Parathyroid adenoma (tissue), 2 donors: ENCODE results near the gene BCAT1.

Source experiments
- H2AFZ ChIP-seq: fragments of 300-600 bp; sonication (generic); one replicate; pipeline ENCODE4 v1.7.0; 2017; ENCODE audit warnings: antibody characterized with exemption, mild to moderate bottlenecking
- H3K27ac ChIP-seq: fragments of 300-600 bp; sonication (generic); one replicate; pipeline ENCODE4 v1.7.0; 2017
- H3K27me3 ChIP-seq: fragments of 300-600 bp; sonication (generic); one replicate; pipeline ENCODE4 v1.7.0; 2017; ENCODE audit warnings: low read length; ENCODE audit not compliant: control insufficient read depth, insufficient read depth
- H3K36me3 ChIP-seq: fragments of 300-600 bp; sonication (generic); one replicate; pipeline ENCODE4 v1.7.0; 2017; ENCODE audit warnings: low read length; ENCODE audit not compliant: control insufficient read depth, insufficient read depth
- H3K4me1 ChIP-seq: fragments of 300-600 bp; sonication (generic); one replicate; pipeline ENCODE4 v1.7.0; 2017; ENCODE audit warnings: control low read depth
- H3K4me2 ChIP-seq: fragments of 300-600 bp; sonication (generic); one replicate; pipeline ENCODE4 v1.7.0; 2017; ENCODE audit warnings: low read length
- H3K4me3 ChIP-seq: fragments of 300-600 bp; sonication (generic); one replicate; pipeline ENCODE4 v1.7.0; 2017; ENCODE audit warnings: low read depth, low read length
- H3K79me2 ChIP-seq: fragments of 300-600 bp; sonication (generic); one replicate; pipeline ENCODE4 v1.7.0; 2017; ENCODE audit warnings: control low read depth
- H3K9ac ChIP-seq: fragments of 300-600 bp; sonication (generic); one replicate; pipeline ENCODE4 v1.7.0; 2017; ENCODE audit warnings: mild to moderate bottlenecking
- H3K9me3 ChIP-seq: fragments of 300-600 bp; sonication (generic); one replicate; pipeline ENCODE4 v1.7.0; 2017; ENCODE audit warnings: low read length; ENCODE audit not compliant: control insufficient read depth
- CTCF ChIP-seq: fragments of 300-600 bp; sonication (generic); IDR thresholded peaks from one replicate; pipeline ENCODE4 v1.7.0; 2017; ENCODE audit warnings: antibody characterized with exemption, mild to moderate bottlenecking
- donor health status: primary hyperparathyroidism.

The BCAT1 gene

GRCh38 chr12:24821691-24822090 lies 127.2 kb downstream of the BCAT1 start:
- Histone ChIP-seq H3K9me3 (no peaks in the 10 kb centered on the region), H3K4me2 (no peak overlapping the region), H3K27ac (no peak overlapping the region), H3K4me1 (no peaks in the 10 kb centered on the region), H3K36me3 (no peaks in the 10 kb centered on the region), H3K9ac (no peak overlapping the region), H3K4me3 (no peak overlapping the region), H3K79me2 (no peaks in the 10 kb centered on the region), H2AFZ (no peak overlapping the region), H3K27me3 (no peaks in the 10 kb centered on the region)
- TF ChIP-seq CTCF = no peak

- Histone ChIP-seq H3K4me2 (no peak overlapping the region), H3K36me3 (no peaks in the 10 kb centered on the region), H3K27me3 (no peaks in the 10 kb centered on the region), H3K9ac (no peak overlapping the region), H3K4me3 (no peak overlapping the region), H3K9me3 (no peaks in the 10 kb centered on the region), H3K27ac (no peak overlapping the region), H2AFZ (no peak overlapping the region), H3K79me2 (no peaks in the 10 kb centered on the region), H3K4me1 (no peaks in the 10 kb centered on the region)
- no peak for TF ChIP-seq CTCF
Observed at GRCh38 chr12:24820872-24821271, 128.0 kb downstream of the BCAT1 start.

GRCh38 chr12:24818351-24818750 lies 130.6 kb downstream of the BCAT1 start:
- H3K27ac ChIP-seq = no peak overlapping the region
- H2AFZ ChIP-seq = no peak overlapping the region
- H3K4me1 ChIP-seq = no peaks in the 10 kb centered on the region
- H3K36me3 ChIP-seq = no peaks in the 10 kb centered on the region
- H3K4me2 ChIP-seq = no peak overlapping the region
- no peaks in the 10 kb centered on the region for H3K79me2 ChIP-seq
- no peaks in the 10 kb centered on the region for H3K27me3 ChIP-seq
- H3K4me3 ChIP-seq = no peak overlapping the region
- TF ChIP-seq CTCF = no peak
- no peak overlapping the region for H3K9ac ChIP-seq
- H3K9me3 ChIP-seq = no peaks in the 10 kb centered on the region

- Histone ChIP-seq H3K27ac (no peak overlapping the region), H3K4me3 (no peak overlapping the region), H3K4me2 (no peak overlapping the region), H3K27me3 (no peaks in the 10 kb centered on the region), H3K36me3 (no peaks in the 10 kb centered on the region), H3K79me2 (no peaks in the 10 kb centered on the region), H2AFZ (peak overlapping the region; percentile 18), H3K9me3 (no peaks in the 10 kb centered on the region), H3K4me1 (no peaks in the 10 kb centered on the region), H3K9ac (no peak overlapping the region)
- no peak for TF ChIP-seq CTCF
Observed at GRCh38 chr12:24815114-24815423, 133.8 kb downstream of the BCAT1 start.

- no peak overlapping the region for H3K4me2 ChIP-seq
- H3K27me3 ChIP-seq = no peaks in the 10 kb centered on the region
- no peaks in the 10 kb centered on the region for H3K36me3 ChIP-seq
- no peak overlapping the region for H3K27ac ChIP-seq
- no peaks in the 10 kb centered on the region for H3K9me3 ChIP-seq
- no peaks in the 10 kb centered on the region for H3K79me2 ChIP-seq
- H3K4me3 ChIP-seq = no peak overlapping the region
- TF ChIP-seq CTCF = no peak
- H3K9ac ChIP-seq = no peak overlapping the region
- H2AFZ ChIP-seq = peak overlapping the region; percentile 18
- H3K4me1 ChIP-seq = no peaks in the 10 kb centered on the region
Observed at GRCh38 chr12:24814379-24815113, 134.4 kb downstream of the BCAT1 start.
